Lower leg skin (tissue), 4 donors: ENCODE measurements around the gene CENPH. TPM values are rescaled to one million over a fixed set of nuclear protein-coding genes. Genes with fewer than 3 reads are reported as not detected.
"Not testable (repeated sequence)": the region's sequence is repeated elsewhere in the genome, so short reads cannot be mapped to it uniquely, and the experiment has no call there.

Experiments used
- DNase-seq, 2 donors: peaks; one replicate each; pipeline ENCODE4 v3.0.0-alpha.2; 2019; ENCODE audit warnings: low spot score in 2 of 2
- H3K4me3 ChIP-seq: fragments of 200-600 bp; sonication (generic); 2 replicates; pipeline ENCODE4 v1.5.1; 2017; ENCODE audit warnings: mild to moderate bottlenecking, low read depth; ENCODE audit not compliant: poor library complexity, severe bottlenecking
- POLR2A ChIP-seq, 2 donors: fragments of 450-650 bp; IDR thresholded peaks; one replicate each; pipeline ENCODE4 v1.6.1; 2016 to 2017; ENCODE audit warnings: antibody characterized with exemption in 2 of 2, mild to moderate bottlenecking in 1 of 2, moderate library complexity in 1 of 2
- WGBS, 2 donors: methylation state at CpG; one replicate each; pipeline ENCODE4 v1.1.5; 2018; 5-methylcytosine and 5-hydroxymethylcytosine counted together
- intact Hi-C: fragments of 100-400 bp; cut with DNase I; formaldehyde crosslinking; loops from one replicate; pipeline ENCODE4 v1.15.0; 2023; ENCODE audit warnings: low total_unique reads
- total RNA-seq, 4 donors: library from RNA; depleted of rRNA; stranded (reverse); fragments of >200 nt; gene quantifications; one replicate each; pipeline ENCODE4 v1.1.0, GENCODE V29; 2016
- TF ChIP-seq, protein P1 (sequence below), 3 donors: fragments of 450-650 bp; IDR thresholded peaks; one replicate each; pipeline ENCODE4 v1.5.1; 2016; ENCODE audit warnings: antibody characterized with exemption in 3 of 3, mild to moderate bottlenecking in 3 of 3, moderate library complexity in 2 of 3

The CENPH gene
- total RNA-seq, 4 donors from 2014 or later = 5.4 to 10.5 (median 6.0) TPM

DNA sequence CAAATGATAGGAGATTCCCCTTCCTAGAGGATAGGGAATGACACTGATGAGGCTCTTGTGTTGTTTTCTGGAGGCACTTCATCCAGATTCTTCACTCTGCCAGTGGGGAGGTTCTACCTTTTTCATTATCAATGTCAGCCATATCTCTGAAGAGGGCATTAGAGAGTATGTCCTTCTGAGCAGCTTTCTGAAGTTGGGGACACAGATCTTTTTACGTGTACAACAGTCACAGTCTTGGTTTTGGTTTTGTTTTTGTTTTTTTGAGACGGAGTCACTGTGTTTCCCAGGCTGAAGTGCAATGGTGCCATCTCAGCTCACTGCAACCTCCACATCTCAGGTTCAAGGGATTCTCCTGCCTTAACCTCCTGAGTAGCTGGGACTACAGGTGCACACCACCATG is 22.6 kb downstream of the CENPH start:
- TF ChIP-seq POLR2A (IDR thresholded peaks at IDR 0.05) = no peak
- TF ChIP-seq, protein P1, sequence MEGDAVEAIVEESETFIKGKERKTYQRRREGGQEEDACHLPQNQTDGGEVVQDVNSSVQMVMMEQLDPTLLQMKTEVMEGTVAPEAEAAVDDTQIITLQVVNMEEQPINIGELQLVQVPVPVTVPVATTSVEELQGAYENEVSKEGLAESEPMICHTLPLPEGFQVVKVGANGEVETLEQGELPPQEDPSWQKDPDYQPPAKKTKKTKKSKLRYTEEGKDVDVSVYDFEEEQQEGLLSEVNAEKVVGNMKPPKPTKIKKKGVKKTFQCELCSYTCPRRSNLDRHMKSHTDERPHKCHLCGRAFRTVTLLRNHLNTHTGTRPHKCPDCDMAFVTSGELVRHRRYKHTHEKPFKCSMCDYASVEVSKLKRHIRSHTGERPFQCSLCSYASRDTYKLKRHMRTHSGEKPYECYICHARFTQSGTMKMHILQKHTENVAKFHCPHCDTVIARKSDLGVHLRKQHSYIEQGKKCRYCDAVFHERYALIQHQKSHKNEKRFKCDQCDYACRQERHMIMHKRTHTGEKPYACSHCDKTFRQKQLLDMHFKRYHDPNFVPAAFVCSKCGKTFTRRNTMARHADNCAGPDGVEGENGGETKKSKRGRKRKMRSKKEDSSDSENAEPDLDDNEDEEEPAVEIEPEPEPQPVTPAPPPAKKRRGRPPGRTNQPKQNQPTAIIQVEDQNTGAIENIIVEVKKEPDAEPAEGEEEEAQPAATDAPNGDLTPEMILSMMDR (IDR thresholded peaks at IDR 0.05) = no peak
- no peak for DNase-seq
- H3K4me3 ChIP-seq = no peak overlapping the region
- WGBS, 2 donors = 94 to 96% methylated on average over 2 of the region's 2 CpGs
- intact Hi-C loops = no loop called here

DNA sequence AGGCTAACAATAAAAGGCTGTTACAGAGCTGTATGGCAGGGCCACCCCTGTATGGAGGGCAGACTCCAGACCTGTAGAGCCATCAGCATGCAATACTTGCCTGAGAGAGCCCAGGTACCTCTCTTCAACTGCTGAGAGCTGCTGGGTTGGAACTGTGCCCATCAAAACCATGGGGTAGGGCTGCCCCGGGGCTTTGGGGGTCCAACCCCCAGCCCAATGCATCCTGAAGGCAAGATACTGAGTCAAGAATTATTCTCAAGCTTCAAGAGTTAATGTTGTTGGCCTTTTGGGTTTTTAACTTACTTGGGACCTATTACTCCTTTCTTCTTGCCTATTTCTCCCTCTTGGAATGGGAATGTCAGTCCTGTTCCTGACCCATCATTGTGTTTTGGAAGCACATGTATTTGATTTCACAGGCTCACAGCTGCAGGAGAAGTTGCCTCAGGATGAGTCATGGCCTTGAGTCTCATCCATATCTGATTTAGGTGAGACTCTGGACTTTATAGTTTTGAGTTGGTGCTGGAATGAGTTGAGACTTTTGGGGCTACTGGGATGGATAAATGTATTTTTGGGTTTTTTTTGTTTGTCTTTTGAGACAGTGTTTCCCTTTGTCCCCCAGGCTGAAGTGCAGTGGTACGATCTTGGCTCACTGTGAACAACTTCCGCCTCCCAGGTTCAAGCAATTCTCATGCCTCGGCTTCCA is 24.3 kb downstream of the CENPH start:
- intact Hi-C loops = no loop called here
- DNase-seq = no peak
- H3K4me3 ChIP-seq = no peak overlapping the region
- WGBS, 2 donors = 96% methylated on average over 4 of the region's 4 CpGs
- no peak for TF ChIP-seq POLR2A (IDR thresholded peaks at IDR 0.05)
- TF ChIP-seq, protein P1 (IDR thresholded peaks at IDR 0.05) = no peak

DNA sequence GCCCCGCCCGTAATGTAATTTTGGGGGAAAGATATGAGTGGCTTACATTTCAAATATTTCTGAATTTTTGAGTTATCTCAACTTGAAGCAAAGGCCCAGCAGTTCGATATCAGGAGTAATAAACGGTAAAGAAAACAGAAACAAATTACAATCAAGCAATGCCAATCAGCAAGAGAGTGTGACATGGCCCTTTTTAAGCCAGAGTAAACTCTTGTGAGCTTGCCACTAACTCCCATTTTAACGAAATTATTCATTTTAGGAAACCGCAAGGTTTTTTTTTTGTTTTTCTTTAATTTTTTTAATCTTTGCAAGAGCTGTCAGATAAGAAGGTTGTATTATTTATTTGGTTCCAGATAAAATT is 27.7 kb downstream of the CENPH start:
- TF ChIP-seq, protein P1 (IDR thresholded peaks at IDR 0.05) = no peak
- TF ChIP-seq POLR2A (IDR thresholded peaks at IDR 0.05) = no peak
- 39 to 46% methylated on average over 6 of the region's 6 CpGs for whole genome bisulfite sequencing, 2 donors

DNA sequence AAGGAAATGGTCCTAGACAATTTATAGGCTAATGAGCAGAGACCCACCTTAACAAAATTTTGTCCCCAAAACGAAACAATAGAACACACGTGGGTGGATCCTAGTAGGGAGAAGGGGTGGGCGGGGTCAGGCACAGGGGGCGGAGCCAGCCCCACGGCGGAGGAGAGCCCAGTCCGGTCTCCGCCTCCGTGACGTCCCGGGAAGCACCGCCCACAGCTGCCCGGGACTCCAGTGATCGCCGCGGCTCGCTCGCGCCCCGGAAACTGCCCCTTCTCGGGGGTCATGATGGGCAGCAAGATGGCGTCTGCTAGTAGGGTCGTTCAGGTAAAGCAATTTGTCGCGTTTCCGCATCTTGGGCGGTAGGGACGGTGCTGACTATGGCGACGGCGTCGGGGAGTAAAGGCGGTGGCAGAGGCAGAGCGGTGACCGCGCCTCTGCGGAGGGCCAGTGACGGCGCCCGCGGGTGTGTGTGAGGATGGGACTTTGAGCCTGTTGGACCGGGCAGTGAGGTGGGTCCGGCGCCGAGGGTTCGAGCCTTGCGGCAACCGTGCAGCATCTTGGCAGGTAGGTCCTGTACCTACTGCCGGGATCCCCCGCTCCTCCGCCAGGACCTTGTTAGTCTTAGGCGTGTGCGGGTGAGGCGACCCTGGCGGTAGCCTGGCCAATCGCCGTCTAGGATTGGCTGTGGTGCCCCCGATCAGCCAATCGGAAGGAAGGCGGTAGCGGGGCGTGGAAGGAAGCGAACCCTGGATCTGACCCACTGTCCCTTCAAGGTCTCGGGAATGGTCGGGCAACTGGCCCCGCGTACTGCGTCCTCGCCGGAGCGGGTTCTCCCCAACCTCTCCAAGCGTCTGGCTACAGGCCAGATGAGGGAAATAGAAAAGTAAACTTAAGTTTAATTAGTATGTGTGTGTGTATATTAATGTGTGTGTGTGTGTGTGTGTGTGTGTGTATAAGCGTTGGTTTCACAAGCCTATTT is 28.5 kb downstream of the CENPH start:
- no peak for TF ChIP-seq POLR2A (IDR thresholded peaks at IDR 0.05)
- TF ChIP-seq, protein P1 (IDR thresholded peaks at IDR 0.05) = no peak
- intact Hi-C loops = no loop called here
- H3K4me3 ChIP-seq = peak overlapping the region; percentile 90
- WGBS, 2 donors = 0 to 1% methylated on average over 49 to 62 of the region's 73 CpGs
- peak; percentile 98 to 99 for DNase-seq

More for the DNA sequence above, 27.7 kb downstream of the CENPH start:
- no peak overlapping the region for H3K4me3 ChIP-seq
- intact Hi-C loops = no loop called here
- DNase-seq = no peak

DNA sequence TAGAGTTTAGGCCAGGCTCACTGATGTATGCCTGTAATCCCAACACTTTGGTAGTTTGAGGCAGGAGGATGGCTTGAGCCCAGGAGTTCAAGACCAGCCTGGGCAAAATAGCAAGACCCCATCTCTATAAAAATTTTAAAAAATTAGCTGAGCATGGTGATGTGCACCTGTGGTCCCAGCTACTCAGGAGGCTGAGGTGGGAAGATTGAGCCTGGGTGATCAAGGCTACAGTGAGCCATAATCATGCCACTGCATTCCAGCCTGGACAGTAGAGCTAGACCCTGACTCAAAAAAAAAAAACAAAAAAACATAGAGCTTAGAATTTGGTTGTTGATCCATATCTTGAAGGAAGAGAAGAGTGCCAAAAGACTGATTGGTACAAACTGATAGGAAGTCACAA is 30.6 kb downstream of the CENPH start:
- no peak overlapping the region for H3K4me3 ChIP-seq
- no peak for DNase-seq
- no peak for TF ChIP-seq POLR2A (IDR thresholded peaks at IDR 0.05)
- TF ChIP-seq, protein P1 (IDR thresholded peaks at IDR 0.05) = no peak
- intact Hi-C loops = no loop called here

DNA sequence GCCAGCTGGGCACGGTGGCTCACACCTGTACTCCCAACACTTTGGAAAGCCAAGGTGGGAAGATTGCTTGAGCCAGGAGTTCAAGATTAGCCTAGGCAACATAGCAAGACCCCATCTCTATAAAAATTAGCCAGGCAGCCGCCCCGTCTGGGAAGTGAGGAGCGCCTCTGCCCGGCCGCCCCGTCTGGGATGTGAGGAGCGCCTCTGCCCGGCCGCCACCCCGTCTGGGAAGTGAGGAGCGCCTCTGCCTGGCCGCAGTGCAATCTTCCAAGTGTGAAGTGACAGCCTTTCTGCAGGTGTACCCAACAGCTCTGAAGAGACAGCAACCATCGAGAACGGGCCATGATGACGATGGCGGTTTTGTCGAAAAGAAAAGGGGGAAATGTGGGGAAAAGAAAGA is 31.0 kb downstream of the CENPH start:
- intact Hi-C loops, DNase-seq, H3K4me3 ChIP-seq: not testable (repeated sequence)
- WGBS, 2 donors = 96% methylated on average over 18 of the region's 18 CpGs

DNA sequence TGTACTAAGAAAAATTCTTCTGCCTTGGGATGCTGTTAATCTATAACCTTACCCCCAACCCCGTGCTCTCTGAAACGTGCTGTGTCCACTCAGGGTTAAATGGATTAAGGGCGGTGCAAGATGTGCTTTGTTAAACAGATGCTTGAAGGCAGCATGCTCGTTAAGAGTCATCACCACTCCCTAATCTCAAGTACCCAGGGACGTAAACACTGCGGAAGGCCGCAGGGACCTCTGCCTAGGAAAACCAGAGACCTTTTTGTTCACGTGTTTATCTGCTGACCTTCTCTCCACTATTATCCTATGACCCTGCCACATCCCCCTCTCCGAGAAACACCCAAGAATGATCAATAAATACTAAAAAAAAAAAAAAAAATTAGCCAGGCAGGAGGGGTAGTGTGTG is 31.4 kb downstream of the CENPH start:
- DNase-seq, intact Hi-C loops, H3K4me3 ChIP-seq: not testable (repeated sequence)
- WGBS, 2 donors = 81 to 85% methylated on average over 9 of the region's 9 CpGs
